Prostate gland (tissue), 2 donors: Measurements from ENCODE around the gene MCHR2. TPM values are rescaled to one million over a fixed set of nuclear protein-coding genes. Genes with fewer than 3 reads are reported as not detected.
"Not testable (repeated sequence)": the region's sequence is repeated elsewhere in the genome, so short reads cannot be mapped to it uniquely, and the experiment has no call there.

Experiments used
- DNase-seq: peaks from one replicate; pipeline ENCODE4 v3.0.0-alpha.2; 2019; ENCODE audit warnings: low spot score
- H3K27ac ChIP-seq, 2 donors: fragments of 200-600 bp; sonication (generic); 2 replicates each; pipeline ENCODE4 v1.5.1; 2017 to 2019
- H3K27me3 ChIP-seq: fragments of 200-600 bp; sonication (generic); replicated peaks from 2 replicates; pipeline ENCODE4 v1.5.1; 2019; ENCODE audit not compliant: insufficient read depth
- H3K36me3 ChIP-seq, 2 donors: fragments of 200-600 bp; sonication (generic); 1 replicate in 1 of 2; 2 replicates in 1 of 2; pipeline versions ENCODE4 v1.5.1 to v1.8.1; 2017 to 2019
- H3K4me1 ChIP-seq: fragments of 200-600 bp; sonication (generic); replicated peaks from 2 replicates; pipeline ENCODE4 v1.5.1; 2019
- H3K4me3 ChIP-seq, 2 donors: fragments of 200-600 bp; sonication (generic); 2 replicates each; pipeline ENCODE4 v1.5.1; 2017 to 2019
- H3K9me3 ChIP-seq: fragments of 200-600 bp; sonication (generic); 2 replicates; pipeline ENCODE4 v1.5.1; 2017
- POLR2A ChIP-seq: fragments of 450-650 bp; IDR thresholded peaks from one replicate; pipeline ENCODE4 v1.6.1; 2016; ENCODE audit warnings: antibody characterized with exemption, mild to moderate bottlenecking
- POLR2AphosphoS5 ChIP-seq: sonication (generic); formaldehyde crosslinking; IDR thresholded peaks from one replicate; pipeline ENCODE4 v1.6.1; 2017; ENCODE audit warnings: antibody characterized with exemption
- WGBS: methylation state at CpG from one replicate; pipeline ENCODE4 v1.1.5; 2018; 5-methylcytosine and 5-hydroxymethylcytosine counted together
- intact Hi-C: fragments of 100-400 bp; cut with DNase I; formaldehyde crosslinking; loops from one replicate; pipeline ENCODE4 v1.14.2; 2022
- total RNA-seq, 2 donors: library from RNA; depleted of rRNA; stranded (reverse); fragments of >200 nt; gene quantifications; one replicate each; pipeline ENCODE4 v1.1.0, GENCODE V29; 2016
- TF ChIP-seq, protein P1 (sequence below), 4 experiments: fragments of 200-600 bp in 2 of 4; fragments of 450-650 bp in 2 of 4; sonication (generic) in 2 of 4; IDR thresholded peaks; 1 replicate in 3 of 4; 2 replicates in 1 of 4; pipeline ENCODE4 v1.5.1; 2016 to 2019; ENCODE audit warnings: antibody characterized with exemption in 4 of 4, mild to moderate bottlenecking in 2 of 4, moderate library complexity in 2 of 4

The MCHR2 gene, protein sequence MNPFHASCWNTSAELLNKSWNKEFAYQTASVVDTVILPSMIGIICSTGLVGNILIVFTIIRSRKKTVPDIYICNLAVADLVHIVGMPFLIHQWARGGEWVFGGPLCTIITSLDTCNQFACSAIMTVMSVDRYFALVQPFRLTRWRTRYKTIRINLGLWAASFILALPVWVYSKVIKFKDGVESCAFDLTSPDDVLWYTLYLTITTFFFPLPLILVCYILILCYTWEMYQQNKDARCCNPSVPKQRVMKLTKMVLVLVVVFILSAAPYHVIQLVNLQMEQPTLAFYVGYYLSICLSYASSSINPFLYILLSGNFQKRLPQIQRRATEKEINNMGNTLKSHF
- total RNA-seq: not detected

DNA sequence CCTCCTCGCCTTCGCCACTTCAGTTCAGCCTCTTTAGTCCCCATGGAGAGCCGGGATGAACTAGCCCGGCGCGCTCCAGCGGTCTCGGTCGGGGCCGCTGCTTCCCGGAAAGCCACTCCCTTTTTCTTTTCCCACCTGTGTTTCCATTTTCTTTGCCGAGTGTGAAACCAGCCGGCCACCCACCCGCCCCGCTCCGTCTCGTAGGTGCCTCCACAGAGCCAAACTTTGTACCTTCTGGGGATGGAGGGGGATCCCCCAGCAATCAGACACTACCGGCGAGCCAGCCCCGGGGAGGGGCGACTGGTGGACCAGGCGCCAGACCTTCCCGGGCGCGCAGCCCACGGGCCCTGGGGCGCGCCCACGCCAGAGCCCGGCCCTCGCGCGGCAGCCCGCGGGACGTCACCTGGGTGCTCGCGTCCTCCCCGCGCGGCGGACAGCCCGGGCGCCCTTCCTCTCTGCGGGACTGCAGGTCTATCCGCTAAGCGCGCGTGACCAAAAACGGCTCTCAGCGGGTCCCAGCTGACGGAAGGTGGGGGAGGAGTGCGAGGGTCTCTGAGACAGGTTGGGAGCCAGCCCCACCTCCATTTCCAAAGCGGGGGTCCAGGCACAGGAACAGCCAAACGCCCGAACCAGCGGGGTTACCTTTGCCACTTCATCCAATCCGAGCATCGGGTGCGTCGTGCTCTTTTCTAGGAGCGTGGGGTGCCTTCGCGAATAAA lies at the start of gene MCHR2:
TSS of gene MCHR2 (minus strand) at position 691 of the 719 bp plus-strand sequence. CDS start 38,076 bp downstream, outside the sequence.
- Histone ChIP-seq H3K9me3 (no peaks in the 10 kb centered on the region), H3K27me3 (no peaks in the 10 kb centered on the region), H3K4me3 (peak within 1 kb of the TSS in 1 of 2 donors; percentile 19), H3K36me3 (no peaks in the 10 kb centered on the region), H3K4me1 (no peaks in the 10 kb centered on the region), H3K27ac (no peak within 1 kb of the TSS)
- intact Hi-C loops: no loop called here
- no peak for DNase-seq
- no peak for TF ChIP-seq POLR2A
- 2% methylated on average over 62 of the region's 64 CpGs for WGBS

DNA sequence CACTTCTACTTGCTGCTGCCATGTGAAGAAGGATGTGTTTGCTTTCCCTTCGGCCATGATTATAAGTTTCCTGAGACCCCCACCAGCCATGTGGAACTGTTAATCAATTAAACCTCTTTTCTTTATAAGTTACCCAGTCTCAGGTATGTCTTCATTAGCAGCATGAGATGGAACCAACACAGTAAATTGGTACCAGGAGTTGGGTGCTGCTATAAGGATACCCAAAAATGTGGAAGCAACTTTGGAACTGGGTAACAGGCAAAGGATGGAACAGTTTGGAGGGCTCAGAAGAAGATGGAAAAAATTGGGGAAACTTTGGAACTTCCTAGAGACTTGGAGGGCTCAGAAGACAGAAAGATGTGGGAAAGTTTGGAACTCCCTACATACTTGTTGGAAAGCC lies 44.5 kb upstream of the MCHR2 start:
- intact Hi-C loops, DNase-seq, H3K4me1 ChIP-seq, H3K4me3 ChIP-seq, H3K36me3 ChIP-seq, H3K27ac ChIP-seq, H3K27me3 ChIP-seq, H3K9me3 ChIP-seq: not testable (repeated sequence)
- WGBS: 0% methylated on average over 1 of the region's 1 CpG

DNA sequence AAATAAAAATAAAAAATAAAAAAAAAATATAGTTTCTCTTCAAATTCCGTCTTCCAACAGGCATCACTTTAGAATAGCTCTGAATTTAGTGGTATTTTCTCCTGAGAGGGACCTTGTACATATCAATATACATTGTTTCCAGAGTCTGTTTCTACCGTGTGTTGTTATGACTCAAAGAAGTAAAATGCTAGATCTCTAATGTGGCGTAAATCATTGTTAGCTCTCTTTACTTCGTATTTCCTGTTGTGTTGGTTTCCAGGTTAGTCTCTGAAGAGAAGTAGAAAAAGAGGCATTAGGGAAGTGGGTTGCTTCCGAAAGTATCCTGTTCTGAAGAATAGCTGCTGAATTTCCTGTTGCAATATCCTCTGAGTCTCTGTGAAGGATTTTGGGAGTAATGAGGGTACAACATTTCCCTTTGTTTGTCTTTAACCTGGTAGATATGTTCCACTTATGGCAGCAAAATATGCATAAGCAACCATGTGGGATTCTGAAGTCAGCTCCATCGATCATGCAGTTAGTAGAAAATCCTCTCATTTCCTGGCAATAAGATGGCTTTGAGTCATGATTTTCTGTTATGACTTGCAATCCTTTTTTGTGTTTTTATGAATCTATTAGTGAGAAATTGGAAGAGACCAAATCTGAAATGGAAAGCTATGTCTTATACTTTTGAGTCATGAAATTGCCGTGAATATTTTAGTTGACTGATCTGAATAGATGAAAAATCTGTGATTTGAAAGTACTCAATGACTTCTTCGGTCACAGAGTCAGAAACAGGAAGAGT lies 42.0 kb upstream of the MCHR2 start:
- WGBS: 76% methylated on average over 8 of the region's 8 CpGs
- DNase-seq: no peak
- H3K27ac ChIP-seq: no peak overlapping the region
- TF ChIP-seq, protein P1, sequence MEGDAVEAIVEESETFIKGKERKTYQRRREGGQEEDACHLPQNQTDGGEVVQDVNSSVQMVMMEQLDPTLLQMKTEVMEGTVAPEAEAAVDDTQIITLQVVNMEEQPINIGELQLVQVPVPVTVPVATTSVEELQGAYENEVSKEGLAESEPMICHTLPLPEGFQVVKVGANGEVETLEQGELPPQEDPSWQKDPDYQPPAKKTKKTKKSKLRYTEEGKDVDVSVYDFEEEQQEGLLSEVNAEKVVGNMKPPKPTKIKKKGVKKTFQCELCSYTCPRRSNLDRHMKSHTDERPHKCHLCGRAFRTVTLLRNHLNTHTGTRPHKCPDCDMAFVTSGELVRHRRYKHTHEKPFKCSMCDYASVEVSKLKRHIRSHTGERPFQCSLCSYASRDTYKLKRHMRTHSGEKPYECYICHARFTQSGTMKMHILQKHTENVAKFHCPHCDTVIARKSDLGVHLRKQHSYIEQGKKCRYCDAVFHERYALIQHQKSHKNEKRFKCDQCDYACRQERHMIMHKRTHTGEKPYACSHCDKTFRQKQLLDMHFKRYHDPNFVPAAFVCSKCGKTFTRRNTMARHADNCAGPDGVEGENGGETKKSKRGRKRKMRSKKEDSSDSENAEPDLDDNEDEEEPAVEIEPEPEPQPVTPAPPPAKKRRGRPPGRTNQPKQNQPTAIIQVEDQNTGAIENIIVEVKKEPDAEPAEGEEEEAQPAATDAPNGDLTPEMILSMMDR (IDR thresholded peaks at IDR 0.05): no peak
- no peak for TF ChIP-seq POLR2A
- H3K36me3 ChIP-seq: no peaks in the 10 kb centered on the region
- no peaks in the 10 kb centered on the region for H3K4me1 ChIP-seq
- H3K4me3 ChIP-seq: no peak overlapping the region
- H3K27me3 ChIP-seq: no peaks in the 10 kb centered on the region
- H3K9me3 ChIP-seq: no peaks in the 10 kb centered on the region
- intact Hi-C loops: no loop called here

DNA sequence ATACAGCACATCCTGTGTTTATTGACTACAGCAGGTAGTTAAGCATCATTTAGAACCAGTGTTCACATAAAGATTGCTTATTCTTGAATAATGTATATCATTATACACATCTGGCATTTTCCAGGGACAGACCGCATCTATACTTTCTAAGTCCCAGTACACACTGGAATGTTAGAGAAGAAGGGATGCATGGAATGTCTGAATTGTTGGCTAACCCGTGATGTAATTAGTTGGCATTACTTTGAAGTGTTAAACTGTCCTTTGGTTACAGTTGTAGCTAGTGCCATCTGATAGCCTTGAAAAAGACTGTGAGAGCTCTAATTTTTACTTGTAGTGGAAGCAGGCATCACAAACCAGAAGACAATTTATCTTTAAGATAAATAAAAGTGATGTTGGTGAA lies 29.8 kb upstream of the MCHR2 start:
- Histone ChIP-seq H3K9me3 (no peaks in the 10 kb centered on the region), H3K27me3 (no peaks in the 10 kb centered on the region), H3K4me1 (no peaks in the 10 kb centered on the region), H3K4me3 (no peak overlapping the region), H3K27ac (no peak overlapping the region), H3K36me3 (no peaks in the 10 kb centered on the region)
- intact Hi-C loops: no loop called here
- WGBS: 65% methylated on average over 2 of the region's 2 CpGs
- TF ChIP-seq, protein P1 (IDR thresholded peaks at IDR 0.05): no peak
- TF ChIP-seq POLR2A (no peak), POLR2AphosphoS5 (no peak)
- DNase-seq: no peak

DNA sequence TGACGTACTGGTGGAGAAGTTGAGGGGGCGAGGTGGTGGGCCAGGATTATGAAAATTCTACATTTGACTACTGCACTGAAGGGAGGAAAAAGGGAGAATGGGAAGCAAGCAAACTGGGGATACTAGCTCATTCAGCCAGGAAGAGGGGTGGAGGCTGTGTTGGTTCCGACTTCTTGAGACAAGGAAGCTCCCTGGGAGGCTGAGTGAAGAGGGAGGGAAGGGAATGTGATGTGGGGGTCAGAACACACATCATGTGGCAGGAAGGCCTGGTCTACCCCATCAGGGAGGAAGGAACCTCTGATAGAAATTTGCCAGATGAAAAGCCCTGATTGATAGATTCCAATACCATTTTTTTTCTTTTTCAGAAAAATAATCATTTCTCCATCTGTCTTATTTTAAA lies 28.8 kb upstream of the MCHR2 start:
- TF ChIP-seq POLR2AphosphoS5: no peak
- TF ChIP-seq, protein P1 (IDR thresholded peaks at IDR 0.05): no peak
- no peak for TF ChIP-seq POLR2A
- no peak for DNase-seq
- 78% methylated on average over 3 of the region's 3 CpGs for whole genome bisulfite sequencing
- no peak overlapping the region for H3K4me3 ChIP-seq
- H3K9me3 ChIP-seq: no peaks in the 10 kb centered on the region
- no peaks in the 10 kb centered on the region for H3K36me3 ChIP-seq
- no peak overlapping the region for H3K27ac ChIP-seq
- intact Hi-C loops: no loop called here
- no peaks in the 10 kb centered on the region for H3K27me3 ChIP-seq
- H3K4me1 ChIP-seq: no peaks in the 10 kb centered on the region
